GM23338 (cell line): Measurements from ENCODE around the gene ZNF112. TPM values are rescaled to one million over a fixed set of nuclear protein-coding genes. Genes with fewer than 3 reads are reported as not detected.

Experiments
- ATAC-seq: fragments of 200-7000 bp; cut with Tn5 transposase; 3 replicates; pipeline ENCODE4 v1.9.1; 2020
- DNase-seq: peaks from one replicate; pipeline ENCODE4 v3.0.0-alpha.2; 2015; ENCODE audit warnings: low spot score
- H2AFZ ChIP-seq: fragments of 200-600 bp; sonication (generic); 2 replicates; pipeline ENCODE4 v1.8.0; 2016; ENCODE audit warnings: antibody characterized with exemption, mild to moderate bottlenecking, moderate library complexity
- H3F3A ChIP-seq: fragments of 200-600 bp; sonication (generic); replicated peaks from 2 replicates; pipeline ENCODE4 v1.8.0; 2017; ENCODE audit warnings: antibody characterized with exemption, mixed run types, low read depth
- H3K27ac ChIP-seq: fragments of 200-600 bp; sonication (generic); 2 replicates; pipeline ENCODE4 v1.6.1; 2016; ENCODE audit warnings: low read depth
- H3K27me3 ChIP-seq: fragments of 200-600 bp; sonication (generic); 2 replicates; pipeline ENCODE4 v1.8.0; 2016; ENCODE audit warnings: mild to moderate bottlenecking, mixed run types, moderate library complexity; ENCODE audit not compliant: insufficient read depth
- H3K36me3 ChIP-seq: fragments of 200-600 bp; sonication (generic); 2 replicates; pipeline ENCODE4 v1.8.0; 2016; ENCODE audit warnings: mild to moderate bottlenecking; ENCODE audit not compliant: insufficient read depth
- H3K4me1 ChIP-seq: fragments of 200-600 bp; sonication (generic); 2 replicates; pipeline ENCODE4 v1.8.0; 2016; ENCODE audit warnings: mild to moderate bottlenecking, moderate library complexity; ENCODE audit not compliant: insufficient read depth
- H3K4me2 ChIP-seq: fragments of 200-600 bp; sonication (generic); 2 replicates; pipeline ENCODE4 v1.7.1; 2017; ENCODE audit warnings: mixed run types
- H3K4me3 ChIP-seq: fragments of 200-600 bp; sonication (generic); 2 replicates; pipeline ENCODE4 v1.6.1; 2016; ENCODE audit warnings: mixed run types
- H3K79me2 ChIP-seq: fragments of 200-600 bp; sonication (generic); replicated peaks from 2 replicates; pipeline ENCODE4 v1.8.0; 2017; ENCODE audit warnings: mild to moderate bottlenecking; ENCODE audit not compliant: insufficient read depth
- H3K9me2 ChIP-seq: fragments of 200-600 bp; sonication (generic); 2 replicates; pipeline ENCODE4 v1.8.0; 2017; ENCODE audit not compliant: insufficient read depth
- H4K20me1 ChIP-seq: fragments of 200-600 bp; sonication (generic); replicated peaks from 2 replicates; pipeline ENCODE4 v1.8.0; 2017; ENCODE audit warnings: mild to moderate bottlenecking; ENCODE audit not compliant: insufficient read depth
- H3K27ac Mint-ChIP-seq: 2 replicates; pipeline ENCODE4 v1.8.0; 2020; ENCODE audit warnings: inconsistent platforms, mild to moderate bottlenecking, moderate library complexity, mixed read lengths
- H3K27me3 Mint-ChIP-seq: 3 replicates; pipeline ENCODE4 v1.8.0; 2022; ENCODE audit warnings: low read depth, mild to moderate bottlenecking, moderate library complexity, mixed read lengths, inconsistent platforms; ENCODE audit not compliant: insufficient read depth, poor library complexity
- H3K36me3 Mint-ChIP-seq: 3 replicates; pipeline ENCODE4 v1.8.0; 2021; ENCODE audit warnings: low read depth, mild to moderate bottlenecking, inconsistent platforms, moderate library complexity, mixed read lengths
- H3K4me1 Mint-ChIP-seq: 3 replicates; pipeline ENCODE4 v1.8.0; 2020; ENCODE audit warnings: mild to moderate bottlenecking, inconsistent platforms, mixed read lengths
- H3K4me3 Mint-ChIP-seq: 3 replicates; pipeline ENCODE4 v1.8.0; 2021; ENCODE audit warnings: moderate library complexity, mild to moderate bottlenecking, inconsistent platforms, mixed read lengths
- H3K9me3 Mint-ChIP-seq: 3 replicates; pipeline ENCODE4 v1.8.0; 2020; ENCODE audit warnings: moderate library complexity, mild to moderate bottlenecking, inconsistent platforms, mixed read lengths
- CREB1 ChIP-seq: fragments of 250-450 bp; sonication (Bioruptor Pico); IDR thresholded peaks from 2 replicates; pipeline ENCODE4 v1.5.0; 2020; ENCODE audit warnings: low read depth, mild to moderate bottlenecking, moderate library complexity
- EZH2 ChIP-seq: fragments of 200-600 bp; sonication (generic); IDR thresholded peaks from one replicate; pipeline ENCODE4 v1.8.0; 2017; ENCODE audit warnings: antibody characterized with exemption, mild to moderate bottlenecking, low read depth; ENCODE audit not compliant: unreplicated experiment
- EZH2phosphoT487 ChIP-seq: fragments of 200-600 bp; sonication (generic); IDR thresholded peaks from one replicate; pipeline ENCODE4 v1.8.1; 2018; ENCODE audit warnings: antibody characterized with exemption; ENCODE audit not compliant: unreplicated experiment
- JUNB ChIP-seq: IDR thresholded peaks from one replicate; pipeline ENCODE4 v1.6.1; 2016; ENCODE audit warnings: antibody characterized with exemption; ENCODE audit not compliant: unreplicated experiment
- POLR2AphosphoS5 ChIP-seq: IDR thresholded peaks from 2 replicates; pipeline ENCODE4 v1.6.1; 2016; ENCODE audit warnings: antibody characterized with exemption, low read depth
- STAT1 ChIP-seq: IDR thresholded peaks from one replicate; pipeline ENCODE4 v1.6.1; 2016; ENCODE audit warnings: antibody characterized with exemption; ENCODE audit not compliant: unreplicated experiment
- ZNF114 ChIP-seq: fragments of 250-450 bp; sonication (Bioruptor Pico); IDR thresholded peaks from 2 replicates; pipeline ENCODE4 v1.5.0; 2020; ENCODE audit warnings: mild to moderate bottlenecking, moderate library complexity
- ZNF331 ChIP-seq: fragments of 250-450 bp; sonication (Bioruptor Pico); IDR thresholded peaks from 2 replicates; pipeline ENCODE4 v1.5.0; 2020; ENCODE audit warnings: low read depth, mild to moderate bottlenecking, moderate library complexity
- polyA plus RNA-seq: library from polyadenylated mRNA; unstranded; fragments of >200 nt; fragmentation: Nextera tagmentation; extraction: Ambion mirVana; gene quantifications from 2 replicates; pipeline ENCODE4 v1.2.1, GENCODE V29; 2016
- total RNA-seq: library from RNA; depleted of rRNA; stranded (reverse); fragments of >200 nt; shearing (Covaris generic); gene quantifications from 2 replicates; pipeline ENCODE4 v1.2.3, GENCODE V29; 2014
- TF ChIP-seq, protein P1 (sequence below), 2 experiments: fragments of 200-600 bp in 1 of 2; sonication (generic) in 1 of 2; conservative IDR thresholded peaks; 2 replicates each; pipeline versions ENCODE4 v1.5.1 to v1.6.1; 2016 to 2017; ENCODE audit warnings: antibody characterized with exemption in 2 of 2, low read depth in 2 of 2, mild to moderate bottlenecking in 2 of 2, moderate library complexity in 1 of 2
- TF ChIP-seq, protein P2 (sequence below): fragments of 250-450 bp; sonication (Bioruptor Pico); IDR thresholded peaks from 2 replicates; pipeline ENCODE4 v1.5.0; 2020; ENCODE audit warnings: mild to moderate bottlenecking, moderate library complexity
- TF ChIP-seq, protein P3 (sequence below): IDR thresholded peaks from one replicate; pipeline ENCODE4 v1.6.1; 2018; ENCODE audit warnings: antibody characterized with exemption; ENCODE audit not compliant: unreplicated experiment
- TF ChIP-seq, protein P4 (sequence below): IDR thresholded peaks from 2 replicates; pipeline ENCODE4 v1.6.1; 2016; ENCODE audit warnings: antibody characterized with exemption

Gene ZNF112
- total and polyA plus RNA-seq, 2 experiments from 2014 or later = 3.0 to 4.2 TPM

DNA sequence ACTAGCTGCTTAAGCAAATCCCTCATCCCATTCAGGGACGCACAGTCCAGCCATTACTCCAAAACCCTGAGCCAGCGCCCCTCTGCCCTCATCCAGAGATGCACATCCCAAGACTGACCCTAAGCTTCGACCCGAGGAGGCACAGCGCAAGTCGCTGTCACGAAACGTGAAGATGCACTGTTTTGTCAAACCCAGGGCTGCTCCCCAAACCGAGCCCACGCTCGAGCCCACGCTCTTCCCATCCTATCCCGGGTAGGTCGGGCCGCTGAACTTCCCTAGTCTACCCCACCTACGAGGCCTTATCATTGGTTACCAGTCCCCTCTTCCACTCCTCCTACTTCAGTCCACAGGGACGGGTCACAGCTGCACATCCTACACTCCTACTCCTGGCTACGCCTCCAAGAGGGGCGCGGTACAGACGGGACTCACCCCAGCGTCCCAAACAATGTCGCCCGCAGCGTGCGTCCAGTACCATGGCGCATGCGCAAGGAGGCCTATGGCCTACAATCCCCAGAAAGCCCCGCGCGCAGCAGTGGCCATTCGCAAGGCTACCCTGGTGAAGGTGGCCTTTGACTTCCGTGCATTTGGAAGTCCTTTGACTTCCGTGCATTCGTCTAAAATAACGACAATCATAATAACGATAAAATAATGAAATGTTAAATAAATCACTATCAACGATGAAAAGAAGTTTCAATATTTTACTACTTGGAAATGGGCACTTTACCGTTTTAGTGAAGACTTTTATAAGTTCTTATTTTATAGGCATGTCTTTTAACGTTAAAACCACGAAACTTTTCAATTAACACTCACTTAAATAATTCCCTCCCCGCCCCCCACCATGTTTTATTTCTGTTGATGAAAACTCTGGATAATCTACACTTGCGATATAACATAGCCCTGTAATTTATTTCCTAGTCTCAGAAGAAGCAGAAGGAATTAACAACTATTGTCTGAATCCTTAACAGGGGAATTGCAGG is 44.9 kb upstream of the ZNF112 start, which contains the start of gene ZNF285:
Gene ZNF285 (minus strand): TSS at position 470 of the 977 bp plus-strand sequence. CDS start 4,395 bp downstream, outside the sequence.
- TF ChIP-seq JUNB = no peak
- no peak for TF ChIP-seq ZNF114
- TF ChIP-seq EZH2 = no peak
- no peak for TF ChIP-seq ZNF331 (CRISPR knock-in tag)
- no peak for TF ChIP-seq STAT1
- TF ChIP-seq POLR2AphosphoS5 = peak; percentile 67
- TF ChIP-seq, protein P1, sequence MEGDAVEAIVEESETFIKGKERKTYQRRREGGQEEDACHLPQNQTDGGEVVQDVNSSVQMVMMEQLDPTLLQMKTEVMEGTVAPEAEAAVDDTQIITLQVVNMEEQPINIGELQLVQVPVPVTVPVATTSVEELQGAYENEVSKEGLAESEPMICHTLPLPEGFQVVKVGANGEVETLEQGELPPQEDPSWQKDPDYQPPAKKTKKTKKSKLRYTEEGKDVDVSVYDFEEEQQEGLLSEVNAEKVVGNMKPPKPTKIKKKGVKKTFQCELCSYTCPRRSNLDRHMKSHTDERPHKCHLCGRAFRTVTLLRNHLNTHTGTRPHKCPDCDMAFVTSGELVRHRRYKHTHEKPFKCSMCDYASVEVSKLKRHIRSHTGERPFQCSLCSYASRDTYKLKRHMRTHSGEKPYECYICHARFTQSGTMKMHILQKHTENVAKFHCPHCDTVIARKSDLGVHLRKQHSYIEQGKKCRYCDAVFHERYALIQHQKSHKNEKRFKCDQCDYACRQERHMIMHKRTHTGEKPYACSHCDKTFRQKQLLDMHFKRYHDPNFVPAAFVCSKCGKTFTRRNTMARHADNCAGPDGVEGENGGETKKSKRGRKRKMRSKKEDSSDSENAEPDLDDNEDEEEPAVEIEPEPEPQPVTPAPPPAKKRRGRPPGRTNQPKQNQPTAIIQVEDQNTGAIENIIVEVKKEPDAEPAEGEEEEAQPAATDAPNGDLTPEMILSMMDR (conservative IDR thresholded peaks at IDR 0.05; ENCODE audit: low read depth in 2 of 2) = no peak
- TF ChIP-seq, protein P2, sequence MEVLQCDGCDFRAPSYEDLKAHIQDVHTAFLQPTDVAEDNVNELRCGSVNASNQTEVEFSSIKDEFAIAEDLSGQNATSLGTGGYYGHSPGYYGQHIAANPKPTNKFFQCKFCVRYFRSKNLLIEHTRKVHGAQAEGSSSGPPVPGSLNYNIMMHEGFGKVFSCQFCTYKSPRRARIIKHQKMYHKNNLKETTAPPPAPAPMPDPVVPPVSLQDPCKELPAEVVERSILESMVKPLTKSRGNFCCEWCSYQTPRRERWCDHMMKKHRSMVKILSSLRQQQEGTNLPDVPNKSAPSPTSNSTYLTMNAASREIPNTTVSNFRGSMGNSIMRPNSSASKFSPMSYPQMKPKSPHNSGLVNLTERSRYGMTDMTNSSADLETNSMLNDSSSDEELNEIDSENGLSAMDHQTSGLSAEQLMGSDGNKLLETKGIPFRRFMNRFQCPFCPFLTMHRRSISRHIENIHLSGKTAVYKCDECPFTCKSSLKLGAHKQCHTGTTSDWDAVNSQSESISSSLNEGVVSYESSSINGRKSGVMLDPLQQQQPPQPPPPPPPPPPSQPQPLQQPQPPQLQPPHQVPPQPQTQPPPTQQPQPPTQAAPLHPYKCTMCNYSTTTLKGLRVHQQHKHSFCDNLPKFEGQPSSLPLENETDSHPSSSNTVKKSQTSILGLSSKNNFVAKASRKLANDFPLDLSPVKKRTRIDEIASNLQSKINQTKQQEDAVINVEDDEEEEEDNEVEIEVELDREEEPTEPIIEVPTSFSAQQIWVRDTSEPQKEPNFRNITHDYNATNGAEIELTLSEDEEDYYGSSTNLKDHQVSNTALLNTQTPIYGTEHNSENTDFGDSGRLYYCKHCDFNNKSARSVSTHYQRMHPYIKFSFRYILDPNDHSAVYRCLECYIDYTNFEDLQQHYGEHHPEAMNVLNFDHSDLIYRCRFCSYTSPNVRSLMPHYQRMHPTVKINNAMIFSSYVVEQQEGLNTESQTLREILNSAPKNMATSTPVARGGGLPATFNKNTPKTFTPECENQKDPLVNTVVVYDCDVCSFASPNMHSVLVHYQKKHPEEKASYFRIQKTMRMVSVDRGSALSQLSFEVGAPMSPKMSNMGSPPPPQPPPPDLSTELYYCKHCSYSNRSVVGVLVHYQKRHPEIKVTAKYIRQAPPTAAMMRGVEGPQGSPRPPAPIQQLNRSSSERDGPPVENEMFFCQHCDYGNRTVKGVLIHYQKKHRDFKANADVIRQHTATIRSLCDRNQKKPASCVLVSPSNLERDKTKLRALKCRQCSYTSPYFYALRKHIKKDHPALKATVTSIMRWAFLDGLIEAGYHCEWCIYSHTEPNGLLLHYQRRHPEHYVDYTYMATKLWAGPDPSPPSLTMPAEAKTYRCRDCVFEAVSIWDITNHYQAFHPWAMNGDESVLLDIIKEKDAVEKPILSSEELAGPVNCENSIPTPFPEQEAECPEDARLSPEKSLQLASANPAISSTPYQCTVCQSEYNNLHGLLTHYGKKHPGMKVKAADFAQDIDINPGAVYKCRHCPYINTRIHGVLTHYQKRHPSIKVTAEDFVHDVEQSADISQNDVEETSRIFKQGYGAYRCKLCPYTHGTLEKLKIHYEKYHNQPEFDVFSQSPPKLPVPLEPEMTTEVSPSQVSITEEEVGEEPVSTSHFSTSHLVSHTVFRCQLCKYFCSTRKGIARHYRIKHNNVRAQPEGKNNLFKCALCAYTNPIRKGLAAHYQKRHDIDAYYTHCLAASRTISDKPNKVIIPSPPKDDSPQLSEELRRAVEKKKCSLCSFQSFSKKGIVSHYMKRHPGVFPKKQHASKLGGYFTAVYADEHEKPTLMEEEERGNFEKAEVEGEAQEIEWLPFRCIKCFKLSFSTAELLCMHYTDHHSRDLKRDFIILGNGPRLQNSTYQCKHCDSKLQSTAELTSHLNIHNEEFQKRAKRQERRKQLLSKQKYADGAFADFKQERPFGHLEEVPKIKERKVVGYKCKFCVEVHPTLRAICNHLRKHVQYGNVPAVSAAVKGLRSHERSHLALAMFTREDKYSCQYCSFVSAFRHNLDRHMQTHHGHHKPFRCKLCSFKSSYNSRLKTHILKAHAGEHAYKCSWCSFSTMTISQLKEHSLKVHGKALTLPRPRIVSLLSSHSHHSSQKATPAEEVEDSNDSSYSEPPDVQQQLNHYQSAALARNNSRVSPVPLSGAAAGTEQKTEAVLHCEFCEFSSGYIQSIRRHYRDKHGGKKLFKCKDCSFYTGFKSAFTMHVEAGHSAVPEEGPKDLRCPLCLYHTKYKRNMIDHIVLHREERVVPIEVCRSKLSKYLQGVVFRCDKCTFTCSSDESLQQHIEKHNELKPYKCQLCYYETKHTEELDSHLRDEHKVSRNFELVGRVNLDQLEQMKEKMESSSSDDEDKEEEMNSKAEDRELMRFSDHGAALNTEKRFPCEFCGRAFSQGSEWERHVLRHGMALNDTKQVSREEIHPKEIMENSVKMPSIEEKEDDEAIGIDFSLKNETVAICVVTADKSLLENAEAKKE (CRISPR knock-in tag) = no peak
- TF ChIP-seq EZH2phosphoT487 = no peak
- TF ChIP-seq, protein P3, sequence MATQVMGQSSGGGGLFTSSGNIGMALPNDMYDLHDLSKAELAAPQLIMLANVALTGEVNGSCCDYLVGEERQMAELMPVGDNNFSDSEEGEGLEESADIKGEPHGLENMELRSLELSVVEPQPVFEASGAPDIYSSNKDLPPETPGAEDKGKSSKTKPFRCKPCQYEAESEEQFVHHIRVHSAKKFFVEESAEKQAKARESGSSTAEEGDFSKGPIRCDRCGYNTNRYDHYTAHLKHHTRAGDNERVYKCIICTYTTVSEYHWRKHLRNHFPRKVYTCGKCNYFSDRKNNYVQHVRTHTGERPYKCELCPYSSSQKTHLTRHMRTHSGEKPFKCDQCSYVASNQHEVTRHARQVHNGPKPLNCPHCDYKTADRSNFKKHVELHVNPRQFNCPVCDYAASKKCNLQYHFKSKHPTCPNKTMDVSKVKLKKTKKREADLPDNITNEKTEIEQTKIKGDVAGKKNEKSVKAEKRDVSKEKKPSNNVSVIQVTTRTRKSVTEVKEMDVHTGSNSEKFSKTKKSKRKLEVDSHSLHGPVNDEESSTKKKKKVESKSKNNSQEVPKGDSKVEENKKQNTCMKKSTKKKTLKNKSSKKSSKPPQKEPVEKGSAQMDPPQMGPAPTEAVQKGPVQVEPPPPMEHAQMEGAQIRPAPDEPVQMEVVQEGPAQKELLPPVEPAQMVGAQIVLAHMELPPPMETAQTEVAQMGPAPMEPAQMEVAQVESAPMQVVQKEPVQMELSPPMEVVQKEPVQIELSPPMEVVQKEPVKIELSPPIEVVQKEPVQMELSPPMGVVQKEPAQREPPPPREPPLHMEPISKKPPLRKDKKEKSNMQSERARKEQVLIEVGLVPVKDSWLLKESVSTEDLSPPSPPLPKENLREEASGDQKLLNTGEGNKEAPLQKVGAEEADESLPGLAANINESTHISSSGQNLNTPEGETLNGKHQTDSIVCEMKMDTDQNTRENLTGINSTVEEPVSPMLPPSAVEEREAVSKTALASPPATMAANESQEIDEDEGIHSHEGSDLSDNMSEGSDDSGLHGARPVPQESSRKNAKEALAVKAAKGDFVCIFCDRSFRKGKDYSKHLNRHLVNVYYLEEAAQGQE = no peak
- TF ChIP-seq, protein P4, sequence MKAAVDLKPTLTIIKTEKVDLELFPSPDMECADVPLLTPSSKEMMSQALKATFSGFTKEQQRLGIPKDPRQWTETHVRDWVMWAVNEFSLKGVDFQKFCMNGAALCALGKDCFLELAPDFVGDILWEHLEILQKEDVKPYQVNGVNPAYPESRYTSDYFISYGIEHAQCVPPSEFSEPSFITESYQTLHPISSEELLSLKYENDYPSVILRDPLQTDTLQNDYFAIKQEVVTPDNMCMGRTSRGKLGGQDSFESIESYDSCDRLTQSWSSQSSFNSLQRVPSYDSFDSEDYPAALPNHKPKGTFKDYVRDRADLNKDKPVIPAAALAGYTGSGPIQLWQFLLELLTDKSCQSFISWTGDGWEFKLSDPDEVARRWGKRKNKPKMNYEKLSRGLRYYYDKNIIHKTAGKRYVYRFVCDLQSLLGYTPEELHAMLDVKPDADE = peak; percentile 87
- TF ChIP-seq CREB1 (CRISPR knock-in tag) = peak; percentile 60
- Mint-ChIP-seq H3K4me1 (no peaks in the 10 kb centered on the region), H3K27ac (peak within 1 kb of the TSS; percentile 6), H3K4me3 (peak within 1 kb of the TSS; percentile 87), H3K36me3 (peaks cover 10% of the 10 kb centered on the region; the same call in 2 of the 3 replicates), H3K9me3 (peaks cover 47% of the 10 kb centered on the region), H3K27me3 (peaks cover 8% of the 10 kb centered on the region)
- Histone ChIP-seq H3K79me2 (no peaks in the 10 kb centered on the region), H4K20me1 (no peaks in the 10 kb centered on the region), H3K4me1 (0 out of 2 replicates have a peak, but pooled peaks cover 3% of the 10 kb centered on the region), H3F3A (no peaks in the 10 kb centered on the region), H3K9me2 (peaks cover 4% of the 10 kb centered on the region), H3K36me3 (no peaks in the 10 kb centered on the region), H2AFZ (peak within 1 kb of the TSS; percentile 88), H3K27ac (no peak within 1 kb of the TSS), H3K27me3 (no peaks in the 10 kb centered on the region), H3K4me3 (peak within 1 kb of the TSS; percentile 67), H3K4me2 (peak within 1 kb of the TSS; percentile 76)
- DNase-seq = peak; percentile 98
- ATAC-seq = peak; percentile 100
